GM23338 (cell line): ENCODE data around the gene PRKACA.

Source experiments
- EZH2 ChIP-seq: fragments of 200-600 bp; sonication (generic); IDR thresholded peaks from one replicate; pipeline ENCODE4 v1.8.0; 2017; ENCODE audit warnings: antibody characterized with exemption, mild to moderate bottlenecking, low read depth; ENCODE audit not compliant: unreplicated experiment
- EZH2phosphoT487 ChIP-seq: fragments of 200-600 bp; sonication (generic); IDR thresholded peaks from one replicate; pipeline ENCODE4 v1.8.1; 2018; ENCODE audit warnings: antibody characterized with exemption; ENCODE audit not compliant: unreplicated experiment
- JUNB ChIP-seq: IDR thresholded peaks from one replicate; pipeline ENCODE4 v1.6.1; 2016; ENCODE audit warnings: antibody characterized with exemption; ENCODE audit not compliant: unreplicated experiment
- TF ChIP-seq, protein P1 (sequence below), 2 experiments: fragments of 200-600 bp in 1 of 2; sonication (generic) in 1 of 2; conservative IDR thresholded peaks; 2 replicates each; pipeline versions ENCODE4 v1.5.1 to v1.6.1; 2016 to 2017; ENCODE audit warnings: antibody characterized with exemption in 2 of 2, low read depth in 2 of 2, mild to moderate bottlenecking in 2 of 2, moderate library complexity in 1 of 2
- TF ChIP-seq, protein P2 (sequence below): IDR thresholded peaks from one replicate; pipeline ENCODE4 v1.6.1; 2018; ENCODE audit warnings: antibody characterized with exemption; ENCODE audit not compliant: unreplicated experiment

- TF ChIP-seq, protein P1, sequence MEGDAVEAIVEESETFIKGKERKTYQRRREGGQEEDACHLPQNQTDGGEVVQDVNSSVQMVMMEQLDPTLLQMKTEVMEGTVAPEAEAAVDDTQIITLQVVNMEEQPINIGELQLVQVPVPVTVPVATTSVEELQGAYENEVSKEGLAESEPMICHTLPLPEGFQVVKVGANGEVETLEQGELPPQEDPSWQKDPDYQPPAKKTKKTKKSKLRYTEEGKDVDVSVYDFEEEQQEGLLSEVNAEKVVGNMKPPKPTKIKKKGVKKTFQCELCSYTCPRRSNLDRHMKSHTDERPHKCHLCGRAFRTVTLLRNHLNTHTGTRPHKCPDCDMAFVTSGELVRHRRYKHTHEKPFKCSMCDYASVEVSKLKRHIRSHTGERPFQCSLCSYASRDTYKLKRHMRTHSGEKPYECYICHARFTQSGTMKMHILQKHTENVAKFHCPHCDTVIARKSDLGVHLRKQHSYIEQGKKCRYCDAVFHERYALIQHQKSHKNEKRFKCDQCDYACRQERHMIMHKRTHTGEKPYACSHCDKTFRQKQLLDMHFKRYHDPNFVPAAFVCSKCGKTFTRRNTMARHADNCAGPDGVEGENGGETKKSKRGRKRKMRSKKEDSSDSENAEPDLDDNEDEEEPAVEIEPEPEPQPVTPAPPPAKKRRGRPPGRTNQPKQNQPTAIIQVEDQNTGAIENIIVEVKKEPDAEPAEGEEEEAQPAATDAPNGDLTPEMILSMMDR (conservative IDR thresholded peaks at IDR 0.05; ENCODE audit: low read depth in 2 of 2) = no peak
- TF ChIP-seq, protein P2, sequence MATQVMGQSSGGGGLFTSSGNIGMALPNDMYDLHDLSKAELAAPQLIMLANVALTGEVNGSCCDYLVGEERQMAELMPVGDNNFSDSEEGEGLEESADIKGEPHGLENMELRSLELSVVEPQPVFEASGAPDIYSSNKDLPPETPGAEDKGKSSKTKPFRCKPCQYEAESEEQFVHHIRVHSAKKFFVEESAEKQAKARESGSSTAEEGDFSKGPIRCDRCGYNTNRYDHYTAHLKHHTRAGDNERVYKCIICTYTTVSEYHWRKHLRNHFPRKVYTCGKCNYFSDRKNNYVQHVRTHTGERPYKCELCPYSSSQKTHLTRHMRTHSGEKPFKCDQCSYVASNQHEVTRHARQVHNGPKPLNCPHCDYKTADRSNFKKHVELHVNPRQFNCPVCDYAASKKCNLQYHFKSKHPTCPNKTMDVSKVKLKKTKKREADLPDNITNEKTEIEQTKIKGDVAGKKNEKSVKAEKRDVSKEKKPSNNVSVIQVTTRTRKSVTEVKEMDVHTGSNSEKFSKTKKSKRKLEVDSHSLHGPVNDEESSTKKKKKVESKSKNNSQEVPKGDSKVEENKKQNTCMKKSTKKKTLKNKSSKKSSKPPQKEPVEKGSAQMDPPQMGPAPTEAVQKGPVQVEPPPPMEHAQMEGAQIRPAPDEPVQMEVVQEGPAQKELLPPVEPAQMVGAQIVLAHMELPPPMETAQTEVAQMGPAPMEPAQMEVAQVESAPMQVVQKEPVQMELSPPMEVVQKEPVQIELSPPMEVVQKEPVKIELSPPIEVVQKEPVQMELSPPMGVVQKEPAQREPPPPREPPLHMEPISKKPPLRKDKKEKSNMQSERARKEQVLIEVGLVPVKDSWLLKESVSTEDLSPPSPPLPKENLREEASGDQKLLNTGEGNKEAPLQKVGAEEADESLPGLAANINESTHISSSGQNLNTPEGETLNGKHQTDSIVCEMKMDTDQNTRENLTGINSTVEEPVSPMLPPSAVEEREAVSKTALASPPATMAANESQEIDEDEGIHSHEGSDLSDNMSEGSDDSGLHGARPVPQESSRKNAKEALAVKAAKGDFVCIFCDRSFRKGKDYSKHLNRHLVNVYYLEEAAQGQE = no peak
- TF ChIP-seq EZH2phosphoT487 (no peak), EZH2 (no peak), JUNB (no peak)
Measured at GRCh38 chr19:14111486-14111885, 6.1 kb downstream of the PRKACA start.
